NOMO-1 treated with dmso at 0.1 percent for 144 hours (cell line): ENCODE results near the gene LAMA5.
A peak's percentile ranks its signal among the peaks of the same experiment; 100 is the strongest.
"Not testable (repeated sequence)": the region's sequence is repeated elsewhere in the genome, so short reads cannot be mapped to it uniquely, and the experiment has no call there.

Experiments used
- DNase-seq: peaks from one replicate; lab custom pipeline; 2025; ENCODE audit not compliant: unreplicated experiment; lab: John Stamatoyannopoulos, UW

The LAMA5 gene

DNA sequence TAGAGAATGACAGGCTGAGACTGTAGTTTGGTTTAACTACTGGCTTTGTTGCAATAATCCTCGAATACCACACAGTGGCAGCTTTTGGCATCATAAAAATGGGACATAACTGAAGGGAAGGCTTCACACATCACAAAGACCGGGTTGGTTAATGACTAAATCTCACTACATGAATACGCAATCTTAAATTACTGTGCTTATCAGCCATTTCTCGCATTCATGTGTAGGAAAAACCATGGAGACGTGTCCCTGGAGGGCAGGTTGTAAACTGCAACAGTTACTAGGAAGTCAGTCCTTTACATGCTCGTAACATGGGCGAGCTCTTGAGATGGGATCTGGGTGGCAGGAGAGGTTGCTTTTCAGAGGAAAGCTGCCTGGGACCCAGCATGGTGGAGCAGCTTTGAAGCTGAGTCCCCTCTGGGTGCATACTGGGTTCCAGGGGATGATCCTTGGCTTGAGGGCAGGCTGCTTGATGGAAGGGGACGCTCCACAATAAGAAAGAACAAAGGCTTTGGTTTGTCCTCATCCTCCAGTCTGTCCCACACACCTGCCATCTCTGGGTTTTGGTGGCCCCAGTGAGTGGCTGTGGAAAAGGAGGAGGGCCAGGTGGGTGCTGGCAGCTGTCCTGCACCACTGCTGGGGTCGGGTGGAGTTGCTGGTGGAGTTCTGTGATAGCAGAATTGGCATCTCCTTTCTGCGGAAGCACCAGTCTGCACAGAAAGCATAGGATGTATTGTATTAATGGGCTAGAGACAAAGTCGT is 21.9 kb upstream of the LAMA5 start:
- no peak for DNase-seq

DNA sequence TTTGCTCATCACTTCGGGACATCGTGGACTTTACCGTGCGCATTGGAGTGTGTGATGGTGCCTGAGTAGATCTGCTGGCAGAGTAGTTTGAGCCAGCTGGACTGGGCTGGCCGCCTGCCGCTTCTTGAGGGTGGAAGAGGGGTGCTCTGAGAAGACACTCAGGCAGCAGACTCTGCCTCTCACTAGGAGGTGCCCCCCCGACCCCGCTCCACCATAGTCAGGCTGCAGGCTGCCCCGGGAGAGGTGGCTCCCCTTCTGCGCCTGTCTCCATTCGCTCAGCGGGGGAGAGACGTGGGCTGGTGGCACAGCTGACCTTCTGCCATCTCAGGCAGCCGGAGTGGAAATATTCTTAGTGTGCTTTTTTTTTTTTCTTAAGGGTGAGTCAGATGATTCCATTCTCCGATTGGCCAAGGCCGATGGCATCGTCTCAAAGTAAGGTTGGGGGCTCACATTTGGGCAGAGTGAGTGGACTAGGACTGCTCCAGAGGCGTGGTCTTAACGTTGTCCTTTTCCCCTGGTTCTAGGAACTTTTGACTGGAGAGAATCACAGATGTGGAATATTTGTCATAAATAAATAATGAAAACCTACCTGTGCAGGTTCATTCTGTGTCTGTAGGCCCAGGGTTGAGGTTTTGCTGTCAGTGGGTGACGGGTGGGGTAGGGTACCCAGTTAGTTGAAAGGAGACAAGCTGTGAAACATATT is 21.0 kb upstream of the LAMA5 start:
- no peak for DNase-seq

DNA sequence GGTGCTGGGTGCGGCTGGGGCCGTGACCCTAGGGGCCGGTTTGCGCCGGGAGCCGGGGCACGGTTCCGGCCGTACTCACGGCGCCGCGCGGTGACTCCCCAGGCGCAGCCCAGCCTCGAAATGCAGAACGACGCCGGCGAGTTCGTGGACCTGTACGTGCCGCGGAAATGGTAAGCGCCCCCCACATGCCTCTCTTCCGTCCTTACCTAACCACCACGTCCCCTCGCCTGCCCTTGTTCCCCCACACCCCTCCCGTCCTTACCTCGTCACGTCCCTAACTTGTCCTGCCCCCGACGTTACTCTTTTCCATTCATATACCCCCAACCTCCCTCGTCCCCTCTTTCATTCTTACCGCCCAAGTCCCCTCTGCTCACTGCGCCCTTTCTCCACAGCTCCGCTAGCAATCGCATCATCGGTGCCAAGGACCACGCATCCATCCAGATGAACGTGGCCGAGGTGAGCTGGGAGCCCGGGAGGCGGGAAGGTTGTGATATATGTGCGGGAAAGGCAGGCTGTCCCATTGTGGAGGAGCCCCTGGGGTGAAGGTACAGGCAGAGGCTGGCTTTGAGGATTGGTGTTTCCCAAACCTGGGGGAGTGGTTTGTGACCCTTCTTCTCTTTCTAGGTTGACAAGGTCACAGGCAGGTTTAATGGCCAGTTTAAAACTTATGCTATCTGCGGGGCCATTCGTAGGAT is 20.3 kb upstream of the LAMA5 start:
- DNase-seq = no peak

DNA sequence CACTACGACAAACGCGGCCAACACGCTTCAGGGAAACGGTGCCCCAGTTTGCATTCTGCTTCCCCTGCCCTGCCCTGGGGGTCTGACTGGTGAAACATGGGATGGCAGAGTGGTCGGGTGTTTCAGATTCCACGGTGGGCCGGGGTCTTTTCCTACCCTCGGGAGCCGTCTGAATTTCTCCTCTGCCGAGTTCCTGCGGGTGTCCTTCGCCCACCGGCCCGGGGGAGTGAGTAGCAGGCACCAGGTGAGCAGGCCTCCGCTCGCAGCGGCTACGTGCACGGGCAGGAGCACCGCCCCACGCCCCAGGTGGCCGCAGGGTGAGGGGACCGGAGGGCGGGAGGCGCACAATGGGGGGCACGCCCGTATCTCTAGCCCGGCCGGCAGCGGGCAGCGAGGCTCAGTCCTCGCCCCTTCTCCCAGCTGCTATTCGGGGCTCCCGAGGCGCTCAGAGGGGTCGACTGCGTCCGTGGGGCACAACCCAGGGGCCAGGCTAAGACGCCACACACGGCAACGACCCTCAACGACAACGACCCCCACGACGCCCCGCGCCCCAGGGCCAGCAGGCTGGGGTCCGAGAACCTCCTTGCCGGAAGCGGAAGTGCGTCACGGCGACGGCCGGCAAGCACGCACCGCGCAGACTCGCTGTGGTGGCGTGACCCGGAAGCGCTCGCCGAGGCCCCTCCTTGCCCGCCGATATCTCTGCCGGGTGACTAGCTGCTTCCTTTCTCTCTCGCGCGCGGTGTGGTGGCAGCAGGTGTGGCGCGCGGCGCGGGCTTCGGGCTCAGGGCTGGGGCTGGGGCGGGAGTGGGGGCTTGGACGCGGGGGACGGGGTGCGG is 19.5 kb upstream of the LAMA5 start, which contains the start of gene RPS21:
Gene RPS21 (plus strand): TSS at position 721 of the 836 bp plus-strand sequence. CDS start 236 bp downstream, outside the sequence.
- DNase-seq = peak; percentile 87

DNA sequence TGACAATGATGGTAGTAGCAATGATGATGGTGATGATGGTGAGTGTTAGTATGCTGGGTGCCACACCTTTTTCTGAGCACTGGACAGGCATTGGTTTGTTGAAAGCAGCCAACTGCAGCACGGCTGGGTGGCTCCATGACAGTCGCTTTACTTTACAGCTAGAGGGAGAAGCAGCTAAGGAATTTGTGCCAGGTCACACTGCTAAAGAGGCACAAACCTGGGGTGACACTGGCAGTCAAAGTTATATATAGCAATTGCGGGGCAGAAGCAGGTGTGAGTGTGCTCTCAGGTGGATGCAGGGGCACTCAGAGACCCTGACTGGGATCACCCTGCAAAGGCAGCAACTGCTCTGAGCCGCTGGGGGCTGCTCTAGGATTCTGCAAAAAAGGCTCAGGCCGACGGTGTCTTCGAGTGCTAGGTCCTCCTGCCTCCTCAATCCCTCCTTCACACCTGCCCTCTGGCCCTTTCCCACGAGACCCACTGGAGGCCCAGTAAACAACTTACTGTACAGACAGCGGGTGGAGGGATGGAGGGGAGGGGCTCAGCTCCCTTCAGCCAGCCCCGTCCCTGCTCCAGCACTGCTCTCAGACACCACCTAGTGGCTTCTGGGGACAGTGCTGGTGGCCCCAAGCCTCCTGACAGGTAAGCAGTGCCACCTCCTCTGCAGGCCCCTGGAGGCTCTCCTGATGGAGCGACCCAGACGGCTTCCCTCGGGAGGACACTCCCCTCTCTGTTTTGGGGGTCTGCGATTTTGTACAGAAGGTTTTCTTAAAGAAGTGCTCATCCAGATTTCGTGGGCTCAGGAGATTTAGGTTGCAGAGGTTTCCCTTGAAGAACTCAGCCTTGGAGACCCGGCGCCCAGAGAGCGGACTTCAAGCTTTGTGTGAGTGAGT is 15.4 kb upstream of the LAMA5 start:
- peak; percentile 6 for DNase-seq

DNA sequence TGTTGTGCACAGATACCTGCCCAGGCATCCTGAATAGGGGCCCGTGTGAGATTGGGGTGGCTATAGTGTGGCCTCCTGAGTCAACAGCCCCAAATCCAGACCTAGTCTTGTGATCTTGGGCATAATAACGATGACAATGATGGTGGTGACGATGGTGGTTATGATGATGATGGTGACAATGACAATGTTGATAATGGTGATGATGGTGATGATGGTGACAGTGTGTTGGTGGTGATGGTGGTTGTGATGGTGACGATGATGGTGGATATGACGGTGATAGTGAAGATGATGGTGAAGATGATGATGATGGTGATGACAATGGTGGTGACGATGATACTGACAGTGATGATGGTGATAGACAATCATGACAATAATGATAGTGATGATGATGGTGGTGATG is 14.7 kb upstream of the LAMA5 start:
- DNase-seq = no peak

DNA sequence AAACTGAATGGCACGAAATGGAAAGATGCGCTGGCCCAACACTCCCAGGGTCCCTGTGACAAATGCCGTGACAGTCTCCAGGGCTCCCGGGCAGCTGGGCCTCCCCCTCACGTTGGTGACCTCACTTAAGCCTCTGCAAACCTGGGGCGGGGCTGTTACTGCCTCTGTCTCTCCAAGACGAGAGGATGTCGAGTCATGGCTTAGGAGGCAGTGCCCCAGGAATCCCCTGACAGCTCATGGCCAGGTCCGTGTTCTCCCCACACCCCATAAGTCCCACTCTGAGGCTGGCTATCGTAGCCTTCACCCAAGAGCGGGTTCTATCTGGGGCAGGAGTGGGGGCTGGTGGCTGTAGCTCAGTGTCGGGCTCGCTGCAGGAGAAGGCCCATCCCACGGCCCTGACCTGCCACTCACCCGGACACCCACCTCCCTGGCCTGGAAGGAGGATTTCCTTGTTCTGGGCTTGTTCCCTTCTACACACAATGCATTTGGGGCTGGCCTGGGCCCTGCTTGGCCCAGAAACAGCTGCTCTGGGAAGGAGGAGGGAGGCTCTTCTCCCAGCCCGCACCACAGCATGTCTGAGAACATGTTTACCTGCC is 14.2 kb upstream of the LAMA5 start:
- no peak for DNase-seq

DNA sequence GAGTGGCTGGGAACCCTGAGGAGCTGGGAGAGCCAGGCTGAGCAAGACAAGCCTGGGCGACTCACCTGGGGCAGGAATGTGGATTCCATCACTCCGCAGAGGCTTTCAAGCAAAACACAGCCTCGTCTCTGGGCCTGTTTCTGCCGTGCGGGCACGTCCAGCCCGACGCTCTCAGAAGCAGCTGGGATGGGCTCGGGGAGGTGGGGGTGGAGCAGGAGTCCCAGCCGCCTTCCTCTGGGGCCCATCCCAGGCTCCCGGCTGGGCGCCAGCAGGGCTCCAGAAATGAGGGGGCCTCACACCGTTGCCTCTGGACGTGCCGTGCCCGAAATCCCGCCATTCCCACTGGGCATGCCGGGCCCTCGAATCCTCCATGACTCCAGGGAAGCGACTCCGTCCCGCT is 11.1 kb upstream of the LAMA5 start:
- DNase-seq = no peak

DNA sequence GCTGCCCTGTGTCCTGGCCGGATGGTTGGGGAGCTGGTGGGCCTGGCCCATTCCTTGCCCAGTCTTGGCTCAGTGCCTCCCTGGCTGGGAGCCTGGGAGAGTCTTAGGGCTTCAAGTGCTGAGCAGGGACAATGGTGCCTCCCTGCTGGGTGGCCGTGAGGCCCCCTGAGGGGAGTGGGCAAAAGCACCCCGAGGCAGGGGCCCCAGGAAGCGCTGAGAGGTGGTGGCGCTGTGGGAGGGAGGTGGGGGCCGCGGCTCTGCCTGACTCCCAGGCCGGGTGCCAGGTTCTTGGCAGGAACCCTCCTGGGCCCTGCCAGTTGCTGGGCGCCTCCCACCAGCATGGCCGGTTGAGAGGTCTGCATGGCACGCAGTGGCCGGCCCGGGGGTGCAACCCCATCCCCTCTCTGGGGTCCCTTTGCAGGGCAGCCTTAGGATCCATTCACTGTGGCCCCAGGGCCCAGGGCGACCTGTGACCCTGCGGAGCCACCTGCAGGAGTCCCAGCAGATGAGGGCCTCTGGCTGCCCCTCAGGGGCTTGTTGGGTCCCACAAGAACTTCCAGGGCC is 10.6 kb upstream of the LAMA5 start:
- no peak for DNase-seq

DNA sequence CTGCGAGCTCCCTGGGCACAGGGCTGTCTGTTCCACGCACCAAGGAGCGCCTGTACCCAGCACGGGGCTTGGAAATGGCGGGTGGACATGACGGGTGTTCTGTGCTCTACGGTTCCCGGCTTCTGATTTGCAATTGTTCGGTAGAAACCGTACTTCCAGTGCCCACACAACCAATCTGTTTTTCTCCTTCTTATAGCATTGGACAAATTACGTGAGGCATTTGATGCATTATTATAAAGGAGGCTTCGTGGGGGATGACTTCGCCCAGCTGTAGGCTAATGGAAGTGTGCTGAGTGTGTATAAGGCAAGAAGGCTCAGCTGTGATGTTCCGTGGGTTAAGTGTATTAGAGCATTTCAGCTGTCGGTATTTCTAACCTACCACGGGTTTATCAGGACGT is 10.0 kb upstream of the LAMA5 start:
- no peak for DNase-seq

DNA sequence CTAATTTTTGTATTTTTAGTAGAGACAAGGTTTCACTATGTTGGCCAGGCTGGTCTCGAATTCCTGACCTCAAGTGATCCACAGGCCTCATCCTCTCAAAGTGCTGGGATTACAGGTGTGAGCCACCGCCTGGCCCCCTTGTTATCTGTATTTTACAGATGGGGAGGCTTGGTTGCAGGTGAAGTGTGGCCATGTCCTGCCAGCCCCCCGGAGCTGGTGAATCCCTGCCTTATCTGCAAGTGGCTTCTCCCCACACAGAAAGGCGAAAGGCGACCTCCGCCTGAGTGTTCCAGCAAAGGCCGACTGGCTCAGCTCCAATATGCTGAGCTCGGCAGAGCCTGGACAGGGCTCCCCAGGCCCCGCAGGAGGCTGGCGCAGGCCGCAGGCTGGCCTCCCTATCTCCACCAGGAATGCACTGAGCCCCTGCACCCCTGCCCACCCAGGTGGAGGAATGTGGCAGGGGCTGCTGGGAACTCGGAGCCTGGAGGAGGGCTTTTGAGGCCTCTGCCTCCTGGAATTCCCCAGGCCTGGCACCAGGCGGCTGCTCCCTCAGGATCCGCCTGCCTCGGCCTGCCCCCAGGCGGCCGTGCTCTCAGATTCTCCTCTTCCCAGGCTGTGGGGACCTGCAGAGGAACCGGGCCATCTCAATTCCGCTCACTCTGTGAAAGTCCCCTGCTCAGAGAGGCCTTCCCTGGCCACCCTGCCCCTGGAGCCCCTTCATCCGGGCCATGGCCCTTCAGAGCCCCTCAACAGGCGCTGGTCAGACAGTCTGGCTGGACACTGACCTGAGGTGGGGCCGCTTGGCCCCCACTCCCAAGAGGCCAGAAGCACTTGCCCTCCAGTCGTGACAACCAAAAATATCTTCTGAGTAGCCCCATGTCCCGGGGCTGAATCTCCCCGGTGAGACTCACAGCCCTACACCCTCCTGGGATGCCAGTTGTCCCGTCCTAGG is 9.3 kb upstream of the LAMA5 start:
- no peak for DNase-seq

DNA sequence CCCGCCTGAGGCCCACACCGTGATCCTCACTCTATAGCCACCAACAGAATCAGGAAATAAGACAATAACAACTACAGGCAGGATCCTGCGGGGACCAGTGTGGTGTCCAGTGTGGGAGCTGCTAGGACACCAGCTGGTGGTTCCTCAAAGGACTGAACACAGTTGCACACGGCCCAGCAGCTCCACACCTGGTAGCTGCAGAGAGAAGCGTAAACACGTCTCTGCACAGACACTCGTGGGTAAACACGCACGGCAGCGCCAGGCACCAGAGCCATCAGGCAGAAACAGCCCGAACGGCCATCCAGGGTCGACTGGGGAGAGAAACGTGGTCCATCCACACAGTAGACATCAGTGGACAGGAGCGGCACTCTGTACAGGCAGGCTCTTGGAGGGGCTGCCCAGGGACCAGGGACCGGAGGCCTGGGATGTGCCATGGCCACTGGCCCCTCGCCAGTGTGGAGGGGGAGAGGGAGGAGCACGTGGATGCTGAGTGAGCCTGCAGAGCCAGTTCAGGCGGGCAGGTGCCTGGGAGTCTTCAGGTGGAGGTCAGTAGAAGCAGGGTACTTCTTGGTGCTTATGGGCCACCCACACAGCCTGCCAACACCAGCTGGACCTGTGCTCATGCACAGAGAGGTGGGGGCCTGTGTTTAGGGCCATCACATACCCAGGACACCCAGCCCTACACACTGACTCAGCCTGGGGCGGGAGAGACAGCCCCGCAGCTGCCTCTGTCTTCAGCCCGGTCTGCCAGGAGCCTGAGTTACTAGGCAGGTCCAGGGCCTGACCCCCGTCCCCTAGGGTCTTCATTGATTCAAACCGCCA is 7.4 kb upstream of the LAMA5 start:
- DNase-seq = no peak

DNA sequence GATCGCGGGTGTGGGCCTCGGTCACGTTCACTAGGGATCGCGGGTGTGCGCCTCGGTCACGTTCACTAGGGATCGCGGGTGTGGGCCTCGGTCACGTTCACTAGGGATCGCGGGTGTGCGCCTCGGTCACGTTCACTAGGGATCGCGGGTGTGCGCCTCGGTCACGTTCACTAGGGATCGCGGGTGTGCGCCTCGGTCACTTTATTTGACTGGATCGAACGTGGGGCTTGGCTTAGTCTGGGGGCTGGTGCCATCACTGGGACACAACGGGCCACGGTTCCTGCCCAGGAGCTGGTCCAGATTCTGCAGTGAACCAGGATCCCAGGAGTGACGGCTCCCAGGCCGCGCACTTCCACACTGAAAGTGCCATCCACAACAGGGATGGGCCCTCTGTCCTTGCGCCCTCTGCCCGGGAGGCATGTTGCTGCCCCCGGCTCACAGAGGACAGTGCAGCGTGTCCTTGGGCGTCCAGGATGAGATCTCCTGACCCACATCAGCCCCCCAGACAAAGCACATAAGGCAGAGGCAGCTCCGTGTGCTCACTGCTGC is 6.6 kb upstream of the LAMA5 start:
- DNase-seq = not testable (repeated sequence)

DNA sequence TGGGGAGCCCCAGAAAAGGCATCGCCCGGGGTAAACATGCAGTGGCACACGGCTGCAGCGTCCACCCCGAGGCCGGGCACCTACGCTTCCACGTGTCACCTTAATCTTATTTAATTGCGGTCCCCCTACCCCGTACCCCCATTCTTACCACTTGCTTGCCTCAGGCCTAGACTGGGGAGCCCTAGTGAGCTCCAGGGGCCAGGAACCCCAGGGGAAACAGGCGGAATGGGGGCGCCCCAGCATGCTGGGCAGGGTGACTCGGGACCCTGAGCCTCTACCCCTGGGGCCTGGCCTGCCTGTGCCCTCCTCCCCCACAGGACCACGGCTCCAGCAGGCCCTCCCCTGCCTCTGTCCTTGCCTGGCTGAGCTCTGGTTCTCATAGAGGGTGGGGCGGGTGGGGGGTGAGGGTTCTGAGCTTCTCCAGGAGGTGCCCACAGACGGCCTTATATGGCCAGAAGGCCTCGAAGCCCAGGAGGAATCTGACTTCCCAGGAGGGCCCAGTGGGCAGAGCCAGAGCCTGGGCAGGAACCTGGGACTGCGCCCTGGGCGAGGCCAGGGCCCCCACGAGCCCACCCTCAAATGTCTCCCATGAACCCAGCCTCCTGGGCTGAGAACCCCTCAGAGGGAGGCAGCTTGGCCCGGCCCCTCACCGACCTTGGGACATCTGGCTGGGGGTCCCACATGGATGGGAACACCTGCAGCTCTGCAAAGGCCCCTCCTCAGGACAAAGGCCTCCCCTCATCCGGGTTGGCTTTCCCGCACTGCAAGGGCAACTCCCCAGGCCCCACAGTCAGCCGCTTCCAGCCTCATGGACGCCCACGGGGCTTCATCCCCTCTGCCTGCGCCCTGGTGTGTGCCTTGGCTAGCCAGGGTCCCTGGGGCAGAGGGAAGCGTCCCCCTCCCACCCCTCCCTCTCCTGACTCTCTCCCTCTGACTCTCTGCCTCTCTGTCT is 5.2 kb upstream of the LAMA5 start:
- DNase-seq = no peak

DNA sequence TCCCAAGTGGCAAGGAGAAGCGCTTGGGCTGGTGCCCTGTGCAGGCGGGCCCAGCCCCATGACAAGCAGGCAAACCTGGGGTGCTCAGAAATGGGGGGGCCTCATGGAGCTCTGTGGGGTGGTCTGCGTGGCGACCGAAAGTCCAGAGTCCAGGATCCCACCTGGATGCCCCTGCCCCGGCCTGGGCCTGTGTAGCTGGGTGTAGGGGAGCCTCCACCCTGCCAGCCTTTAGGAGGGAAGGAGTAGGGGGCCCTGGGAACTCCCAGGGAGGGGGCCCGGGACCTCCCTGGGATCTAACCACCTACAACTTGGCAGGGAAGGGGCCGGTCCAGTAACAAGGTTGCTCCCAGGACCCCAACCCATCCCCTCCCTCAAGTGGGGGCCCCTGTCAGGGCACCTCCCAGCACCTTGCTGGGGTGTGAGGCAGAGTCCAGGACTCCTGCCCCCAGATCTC is 4.5 kb upstream of the LAMA5 start:
- no peak for DNase-seq
